Endothelial cell of umbilical vein (primary cell): ENCODE measurements around the gene ITGB2. TPM values are rescaled to one million over a fixed set of nuclear protein-coding genes. Genes with fewer than 3 reads are reported as not detected.

Source experiments
- BruUV-seq: library from RNA; stranded (reverse); fragments of 400-500 nt; replicated peaks from 2 replicates; lab custom pipeline; 2021; lab: Mats Ljungman, UMichigan
- CTCF ChIA-PET: fragments of 300-600, 350-600 bp; sonication (Branson Sonifier 250); formaldehyde crosslinking; loops from one replicate; lab custom pipeline; 2021; ENCODE audit warnings: antibody characterized with exemption, inconsistent platforms; lab: Charles Lee
- POLR2A ChIA-PET: fragments of 300-600, 350-600 bp; sonication (Branson Sonifier 250); formaldehyde crosslinking; loops from one replicate; lab custom pipeline; 2021; ENCODE audit warnings: antibody characterized with exemption, inconsistent platforms; lab: Charles Lee
- DNase-seq: peaks from one replicate; pipeline ENCODE4 v3.0.0-alpha.2; 2011; ENCODE audit warnings: low read depth, low spot score
- FAIRE-seq: peaks from 2 replicates; lab custom pipeline; 2011; peaks lifted over from hg19 to GRCh38; lab: Jason Lieb, UNC
- H2AFZ ChIP-seq: 2 replicates; pipeline ENCODE4 v1.6.0; 2012; ENCODE audit warnings: low read depth, low read length, control low read depth, inconsistent platforms
- H3K27ac ChIP-seq: 2 replicates; pipeline ENCODE4 v1.5.1; 2011; ENCODE audit warnings: low read depth, mild to moderate bottlenecking, control low read depth, low read length, moderate library complexity; ENCODE audit not compliant: insufficient read depth
- H3K27me3 ChIP-seq, 2 experiments: 2 replicates each; pipeline versions ENCODE4 v1.6.0 to v1.6.1; 2011; ENCODE audit warnings: low read length in 2 of 2, mixed read lengths in 1 of 2; ENCODE audit not compliant: control insufficient read depth in 2 of 2, insufficient read depth in 2 of 2
- H3K36me3 ChIP-seq, 2 experiments: 2 replicates in 1 of 2; 3 replicates in 1 of 2; pipeline ENCODE4 v1.5.1; 2011; ENCODE audit warnings: low read length in 2 of 2, mild to moderate bottlenecking in 1 of 2, moderate library complexity in 1 of 2; ENCODE audit not compliant: control insufficient read depth in 2 of 2, insufficient read depth in 2 of 2; ENCODE audit errors: extremely low read depth in 1 of 2
- H3K4me1 ChIP-seq: 3 replicates; pipeline ENCODE4 v1.5.1; 2011; ENCODE audit warnings: mild to moderate bottlenecking, low read length; ENCODE audit not compliant: control insufficient read depth, insufficient read depth; ENCODE audit errors: extremely low read depth
- H3K4me2 ChIP-seq: 2 replicates; pipeline ENCODE4 v1.6.1; 2011; ENCODE audit warnings: low read length, control low read depth, mixed read lengths; ENCODE audit not compliant: insufficient read depth
- H3K4me3 ChIP-seq, 3 experiments: fragments of 200-600 bp in 1 of 3; sonication (generic), shearing (Covaris generic) in 1 of 3; replicated peaks in 1 of 3; 2 replicates each; pipeline ENCODE4 v1.5.1; 2011 to 2016; ENCODE audit warnings: control low read depth in 3 of 3, low read length in 3 of 3, mild to moderate bottlenecking in 2 of 3, inconsistent platforms in 1 of 3, low read depth in 1 of 3, moderate library complexity in 1 of 3; ENCODE audit not compliant: insufficient read depth in 1 of 3
- H3K79me2 ChIP-seq: 2 replicates; pipeline ENCODE4 v1.6.0; 2012; ENCODE audit warnings: low read length, inconsistent platforms; ENCODE audit not compliant: control insufficient read depth, insufficient read depth
- H3K9ac ChIP-seq: replicated peaks from 2 replicates; pipeline ENCODE3; 2011; ENCODE audit warnings: low read length, control low read depth; ENCODE audit not compliant: insufficient read depth; ENCODE audit errors: extremely low read depth
- H3K9me1 ChIP-seq: replicated peaks from 3 replicates; pipeline ENCODE4 v1.6.0; 2011; ENCODE audit warnings: mild to moderate bottlenecking, low read length; ENCODE audit not compliant: control insufficient read depth, insufficient read depth; ENCODE audit errors: extremely low read depth
- H3K9me3 ChIP-seq: replicated peaks from 2 replicates; pipeline ENCODE4 v1.5.1; 2012; ENCODE audit warnings: low read length, inconsistent platforms; ENCODE audit not compliant: control insufficient read depth, insufficient read depth
- H4K20me1 ChIP-seq: replicated peaks from 2 replicates; pipeline ENCODE3; 2011; ENCODE audit warnings: mild to moderate bottlenecking, low read length; ENCODE audit not compliant: control insufficient read depth, insufficient read depth; ENCODE audit errors: extremely low read depth
- CTCF ChIP-seq, 2 donors: IDR thresholded peaks; 1 replicate in 1 of 2; 2 replicates in 1 of 2; pipeline ENCODE4 v1.5.1; 2011; ENCODE audit warnings: low read length in 2 of 2, mild to moderate bottlenecking in 2 of 2, moderate library complexity in 2 of 2, control low read depth in 1 of 2, inconsistent platforms in 1 of 2, low read depth in 1 of 2; ENCODE audit not compliant: insufficient read depth in 1 of 2; ENCODE audit errors: extremely low read depth in 1 of 2
- EZH2 ChIP-seq: IDR thresholded peaks from 2 replicates; pipeline ENCODE4 v1.6.1; 2012; ENCODE audit warnings: borderline replicate concordance, low read depth, mild to moderate bottlenecking, moderate library complexity, low read length, inconsistent platforms; ENCODE audit not compliant: severe bottlenecking
- FOS ChIP-seq: IDR thresholded peaks from 2 replicates; pipeline ENCODE4 v1.6.1; 2011; ENCODE audit warnings: mild to moderate bottlenecking, low read length, moderate library complexity, borderline replicate concordance; ENCODE audit not compliant: insufficient read depth
- GATA2 ChIP-seq: IDR thresholded peaks from 2 replicates; pipeline ENCODE4 v1.7.0; 2011; ENCODE audit warnings: low read depth, mild to moderate bottlenecking, moderate library complexity, mixed read lengths, low read length; ENCODE audit not compliant: insufficient read length, insufficient read depth
- JUN ChIP-seq: IDR thresholded peaks from 2 replicates; pipeline ENCODE4 v1.6.1; 2011; ENCODE audit warnings: borderline replicate concordance, low read depth; ENCODE audit not compliant: insufficient read length, insufficient read depth
- MAX ChIP-seq: IDR thresholded peaks from 2 replicates; pipeline ENCODE4 v1.6.1; 2011; ENCODE audit not compliant: insufficient read depth, insufficient read length
- MYC ChIP-seq: IDR thresholded peaks from one replicate; pipeline ENCODE4 v1.6.1; 2011; ENCODE audit warnings: mild to moderate bottlenecking, low read depth, low read length
- POLR2A ChIP-seq: IDR thresholded peaks from 2 replicates; pipeline ENCODE4 v1.6.1; 2012; ENCODE audit warnings: low read depth, mild to moderate bottlenecking, control low read depth, low read length
- POLR2AphosphoS5 ChIP-seq: IDR thresholded peaks from 2 replicates; pipeline ENCODE4 v1.6.1; 2012; ENCODE audit warnings: low read depth, mild to moderate bottlenecking, control low read depth, low read length, moderate library complexity; ENCODE audit not compliant: insufficient read depth
- dilution Hi-C: fragments of 300-500 bp; cut with MboI; formaldehyde crosslinking; loops from one replicate; pipeline ENCODE4 v1.15.0; 2019; ENCODE audit warnings: low sequenced_read_pairs; ENCODE audit not compliant: extremely low pct_ligation_motif_present
- intact Hi-C: fragments of 100-400 bp; cut with micrococcal nuclease; formaldehyde crosslinking; loops from one replicate; pipeline ENCODE4 v1.10.0; 2022
- polyA plus RNA-seq, 4 experiments: library from polyadenylated mRNA; depleted of rRNA in 3 of 4; stranded (reverse) in 3 of 4; unstranded in 1 of 4; fragments of >200 nt; gene quantifications; 2 replicates each; pipeline versions ENCODE4 v1.2.1 to v1.2.3, GENCODE V29; 2011 to 2012; ENCODE audit warnings: missing spikeins in 1 of 4
- total RNA-seq: library from RNA; stranded (reverse); gene quantifications from 2 replicates; pipeline ENCODE4 v1.2.3, GENCODE V29; 2021

The ITGB2 gene
- total and polyA plus RNA-seq, 2 donors (not counting 3 experiments of a cell fraction or from before 2014, with no cell fraction given): 0.39 to 0.91 TPM

GRCh38 chr21:44956356-44957046 is 35.8 kb upstream of the ITGB2 start:
- no TSS peak for BruUV-seq
- Histone ChIP-seq H3K4me3 (no peak overlapping the region), H3K9me3 (no peaks in the 10 kb centered on the region), H3K9me1 (no peaks in the 10 kb centered on the region), H3K27me3 (no peaks in the 10 kb centered on the region), H3K79me2 (peaks cover 43% of the 10 kb centered on the region), H3K4me2 (no peak overlapping the region), H4K20me1 (no peaks in the 10 kb centered on the region), H3K4me1 (peaks cover 19% of the 10 kb centered on the region), H3K36me3 (peaks cover 6 to 15% of the 10 kb centered on the region in 2 experiments), H3K9ac (no peak overlapping the region), H2AFZ (no peak overlapping the region), H3K27ac (no peak overlapping the region)
- dilution Hi-C loops (no loop called here), intact Hi-C loops (no loop called here)
- FAIRE-seq (no peak), DNase-seq (no peak)
- ChIA-PET CTCF (interaction anchor here (0.7 to 6.5 kb wide), 3 partner anchors 172 to 181 kb away, joined by 3 to 47 read pairs (median 19); no protein-coding TSS in a partner anchor), POLR2A (no interaction called here)
- TF ChIP-seq GATA2 (no peak), POLR2A (no peak), FOS (no peak), POLR2AphosphoS5 (no peak), MYC (no peak), MAX (no peak), CTCF (IDR thresholded peaks at IDR 0.05; ENCODE audit: extremely low read depth in 1 of 2, insufficient read depth in 1 of 2, low read depth in 1 of 2, low read length in 2 of 2) (no peak), JUN (no peak), EZH2 (no peak)
